GM18873 (cell line): ENCODE results near the gene NHLH2.

ENCODE experiments used
- ATAC-seq: cut with Tn5 transposase; IDR thresholded peaks from one replicate; pipeline ENCODE4 v1.9.1; 2021; ENCODE audit warnings: mild to moderate bottlenecking, moderate library complexity, moderate number of reproducible peaks; ENCODE audit not compliant: unreplicated experiment, low FRiP score

Gene NHLH2

DNA sequence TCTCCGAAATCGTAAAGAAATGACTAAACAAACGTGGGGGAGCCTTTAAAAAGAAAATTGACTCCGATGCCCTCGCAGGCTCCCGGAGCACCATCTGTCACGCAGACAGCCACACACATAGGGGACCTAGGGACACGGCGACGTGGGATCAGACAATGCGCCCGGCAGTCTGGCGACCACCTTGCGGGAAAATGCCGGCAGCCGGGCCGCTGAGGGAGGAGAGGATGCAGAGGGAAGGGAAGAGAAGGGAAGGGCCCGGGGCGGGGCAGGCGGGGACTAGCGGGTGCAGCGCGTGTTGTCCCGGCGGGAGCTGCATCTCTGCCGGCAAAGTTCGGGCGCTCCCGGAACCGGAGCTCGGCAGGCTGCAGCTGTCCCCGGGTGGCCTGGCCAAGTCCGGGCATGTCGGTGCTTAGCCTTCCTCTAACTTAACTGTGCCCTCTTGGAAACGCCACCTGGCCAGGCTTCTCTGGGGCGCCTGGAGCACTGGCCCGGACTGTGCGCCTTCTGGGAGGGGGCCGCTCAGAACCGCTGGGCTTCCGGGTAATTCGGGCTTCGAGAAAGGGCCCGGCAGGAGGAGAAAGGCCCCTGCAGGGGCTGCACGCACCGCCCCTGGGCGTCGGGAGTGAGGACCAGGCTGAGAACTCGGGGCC is 1.8 kb downstream of the NHLH2 start:
- no peak for ATAC-seq

DNA sequence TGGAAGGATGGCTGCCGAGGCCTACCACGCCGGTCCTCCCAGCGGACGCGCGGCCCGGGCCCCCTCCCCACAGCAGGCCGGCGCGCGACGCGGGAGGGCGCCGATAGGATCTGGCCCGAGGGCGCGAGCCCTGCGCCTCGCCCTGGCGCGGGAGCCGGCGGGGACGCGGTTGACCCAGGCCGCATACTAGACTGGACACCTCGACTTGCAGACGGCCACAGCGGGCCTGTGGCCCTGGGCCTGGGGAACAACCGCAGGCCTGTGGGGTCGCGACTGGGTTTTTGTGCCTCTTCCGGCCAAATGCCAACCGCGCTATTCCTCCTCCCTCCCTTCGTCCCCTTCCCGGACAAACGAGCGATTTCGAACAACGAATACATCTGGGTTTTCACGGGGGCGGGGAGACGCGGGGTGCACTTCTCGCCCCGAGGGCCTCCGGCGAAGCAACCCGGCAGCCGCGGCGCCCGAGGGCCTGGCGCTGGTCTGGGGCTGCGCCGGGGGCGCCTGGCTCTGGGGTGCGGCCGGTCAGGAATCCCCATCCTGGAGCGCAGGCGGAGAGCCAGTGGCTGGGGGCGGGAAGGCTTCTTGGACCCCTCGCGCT is 2.4 kb downstream of the NHLH2 start:
- no peak for ATAC-seq

DNA sequence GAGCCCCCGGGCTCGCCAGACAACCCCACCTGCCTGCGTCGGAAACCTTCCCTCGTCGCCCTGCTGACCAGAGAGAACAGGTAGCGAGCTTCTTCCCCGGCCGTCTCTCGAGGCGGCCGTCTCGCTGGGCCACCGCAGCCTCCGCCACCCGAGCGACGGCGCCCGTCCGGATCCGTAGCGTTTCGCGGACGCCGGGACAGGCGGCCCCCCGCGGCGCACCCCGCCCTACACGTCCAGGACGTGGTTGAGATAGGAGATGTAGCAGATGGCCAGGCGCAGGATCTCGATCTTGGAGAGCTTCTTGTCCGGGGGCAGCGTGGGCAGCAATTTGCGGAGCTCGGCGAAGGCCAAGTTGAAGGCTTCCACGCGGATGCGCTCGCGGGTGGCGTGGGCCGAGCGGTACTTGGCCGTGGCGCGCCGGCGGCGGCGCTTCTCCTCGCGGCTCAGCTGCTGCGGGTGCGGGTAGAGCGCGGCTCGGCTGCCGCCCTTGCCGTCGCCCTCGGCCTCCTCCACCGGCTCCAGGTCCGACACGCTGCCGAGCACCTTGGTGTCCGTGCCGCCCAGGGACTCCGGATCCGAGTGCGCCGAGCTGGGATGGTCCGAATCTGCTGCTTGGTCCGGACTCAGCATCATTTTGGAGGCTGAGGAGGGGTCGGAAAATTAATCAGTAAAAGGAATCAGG is 3.0 kb downstream of the NHLH2 start:
- no peak for ATAC-seq

DNA sequence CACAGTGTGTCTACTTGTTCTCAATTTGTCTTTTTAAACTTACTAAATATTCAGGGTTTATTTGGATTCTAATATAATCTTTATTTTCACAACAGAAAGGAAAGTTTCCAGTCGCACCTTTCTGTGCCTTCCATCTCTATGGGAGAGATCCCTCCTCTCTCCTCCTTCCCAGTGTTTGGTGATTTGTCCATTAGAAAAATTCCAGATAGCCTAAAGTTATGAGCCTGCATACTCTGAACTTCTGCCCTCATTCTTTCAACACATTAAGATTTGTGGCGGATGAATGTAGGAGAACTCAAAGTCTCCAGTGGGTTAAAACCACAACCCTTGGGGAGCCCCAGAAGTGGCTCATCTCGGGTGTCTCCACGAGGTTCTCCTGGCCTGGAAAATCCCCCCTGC is 3.6 kb downstream of the NHLH2 start:
- no peak for ATAC-seq

DNA sequence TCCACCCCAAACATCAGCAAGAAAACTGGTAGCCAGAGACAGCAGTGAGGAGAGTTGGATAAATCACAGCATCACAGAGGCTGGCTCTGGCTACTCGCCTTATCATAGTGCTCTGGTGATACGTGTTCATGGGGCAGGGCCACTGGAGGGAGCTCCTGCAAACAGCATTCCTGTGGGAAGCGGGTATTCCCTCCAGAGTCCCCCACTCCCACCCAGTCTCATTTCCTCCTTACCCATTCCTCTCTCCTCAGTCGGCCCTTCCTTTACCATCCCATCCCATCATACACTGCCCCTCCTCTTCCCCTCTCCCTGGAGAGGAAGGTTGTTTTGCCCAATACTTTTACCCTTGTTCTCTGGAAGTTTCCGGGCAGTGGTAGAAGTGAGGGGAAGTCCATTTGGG is 7.1 kb downstream of the NHLH2 start:
- no peak for ATAC-seq

DNA sequence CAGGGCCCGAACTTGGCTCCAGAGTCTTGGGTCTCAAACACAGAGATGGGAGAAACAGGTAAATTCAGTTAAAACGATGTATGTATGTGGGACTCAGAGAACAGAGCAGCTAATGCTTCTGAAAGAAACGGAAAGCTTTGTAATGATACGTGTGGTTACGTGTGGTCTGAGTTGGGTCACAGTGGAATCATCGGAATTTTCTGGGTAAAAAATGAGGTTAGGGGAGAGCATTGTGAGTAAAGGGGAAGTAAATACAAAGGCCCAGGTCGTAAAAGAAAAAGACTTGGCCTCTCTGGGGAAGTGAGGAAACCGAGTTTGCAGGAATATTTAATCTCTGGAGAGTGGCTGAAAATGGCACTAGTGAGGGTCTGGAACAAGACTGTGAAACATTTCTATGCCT is 8.3 kb downstream of the NHLH2 start:
- ATAC-seq, result no peak

DNA sequence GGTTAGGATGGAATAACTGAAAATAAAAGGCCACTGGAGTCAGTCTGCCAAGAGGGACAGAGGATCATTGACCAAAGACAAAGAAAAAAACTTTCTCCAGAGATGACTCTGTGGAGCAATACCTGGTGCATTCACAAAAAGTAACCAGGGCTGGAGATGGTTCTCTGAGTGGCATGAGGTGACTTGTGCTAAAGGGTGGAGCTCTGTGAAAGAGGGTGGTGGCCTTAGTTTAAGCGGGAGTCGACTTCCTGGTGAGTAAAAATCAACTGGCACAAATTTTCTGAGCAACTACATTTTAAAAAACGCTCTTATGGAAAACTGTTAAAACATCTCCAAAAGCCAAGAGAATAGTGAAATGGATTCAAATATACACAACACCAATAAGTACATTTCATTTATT is 10.0 kb downstream of the NHLH2 start:
- ATAC-seq, result no peak

DNA sequence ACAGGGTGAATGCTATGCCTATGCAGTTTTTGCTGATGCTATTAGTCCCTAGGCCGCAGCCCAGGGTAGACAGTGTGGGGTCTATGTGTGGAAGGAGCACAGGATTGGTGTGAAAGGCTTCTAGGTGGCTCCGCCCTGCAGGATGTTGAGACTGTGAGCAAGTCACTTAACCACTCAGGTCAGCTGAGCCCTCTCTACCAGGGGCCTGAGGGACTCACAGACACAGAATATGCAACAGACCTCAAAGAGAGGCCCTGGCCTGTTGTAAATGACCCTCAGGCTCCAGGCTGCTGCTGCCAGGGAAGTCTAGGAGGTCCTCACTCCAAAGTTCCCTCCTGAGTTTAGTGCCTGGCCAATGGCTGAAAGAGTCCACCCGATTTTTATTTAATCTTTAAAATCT is 11.0 kb downstream of the NHLH2 start:
- ATAC-seq, result no peak

DNA sequence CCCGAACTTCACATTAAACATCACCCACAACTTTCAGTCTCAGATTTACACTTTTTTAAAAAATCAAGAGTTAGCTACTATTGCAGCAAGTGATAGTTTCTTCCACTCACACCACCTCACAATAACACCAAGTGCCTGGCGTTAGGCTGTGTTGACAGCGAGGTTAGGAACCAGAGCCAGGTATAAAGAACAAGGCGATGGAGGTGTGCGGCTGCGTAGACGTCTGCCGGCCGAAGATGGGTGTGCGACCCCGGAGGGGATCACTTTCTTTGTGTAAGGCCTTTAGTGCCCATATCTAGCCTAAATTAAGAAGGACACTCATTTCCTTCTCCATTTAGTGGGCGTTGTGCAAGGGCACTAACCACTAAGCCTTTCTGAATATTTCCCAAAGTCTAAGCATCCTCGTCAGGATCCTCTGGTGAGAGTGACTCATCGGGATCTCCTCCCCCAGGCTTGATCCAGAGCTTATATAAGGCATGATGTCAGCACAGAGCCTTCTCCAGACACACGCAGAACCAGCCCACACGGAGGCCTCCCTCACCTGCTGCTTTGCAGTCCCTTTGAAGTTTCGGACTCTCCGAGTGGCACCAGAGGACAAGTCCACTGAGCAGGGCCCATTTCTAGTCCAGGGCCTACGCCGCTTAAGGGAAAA is 11.8 kb downstream of the NHLH2 start:
- ATAC-seq, result no peak

DNA sequence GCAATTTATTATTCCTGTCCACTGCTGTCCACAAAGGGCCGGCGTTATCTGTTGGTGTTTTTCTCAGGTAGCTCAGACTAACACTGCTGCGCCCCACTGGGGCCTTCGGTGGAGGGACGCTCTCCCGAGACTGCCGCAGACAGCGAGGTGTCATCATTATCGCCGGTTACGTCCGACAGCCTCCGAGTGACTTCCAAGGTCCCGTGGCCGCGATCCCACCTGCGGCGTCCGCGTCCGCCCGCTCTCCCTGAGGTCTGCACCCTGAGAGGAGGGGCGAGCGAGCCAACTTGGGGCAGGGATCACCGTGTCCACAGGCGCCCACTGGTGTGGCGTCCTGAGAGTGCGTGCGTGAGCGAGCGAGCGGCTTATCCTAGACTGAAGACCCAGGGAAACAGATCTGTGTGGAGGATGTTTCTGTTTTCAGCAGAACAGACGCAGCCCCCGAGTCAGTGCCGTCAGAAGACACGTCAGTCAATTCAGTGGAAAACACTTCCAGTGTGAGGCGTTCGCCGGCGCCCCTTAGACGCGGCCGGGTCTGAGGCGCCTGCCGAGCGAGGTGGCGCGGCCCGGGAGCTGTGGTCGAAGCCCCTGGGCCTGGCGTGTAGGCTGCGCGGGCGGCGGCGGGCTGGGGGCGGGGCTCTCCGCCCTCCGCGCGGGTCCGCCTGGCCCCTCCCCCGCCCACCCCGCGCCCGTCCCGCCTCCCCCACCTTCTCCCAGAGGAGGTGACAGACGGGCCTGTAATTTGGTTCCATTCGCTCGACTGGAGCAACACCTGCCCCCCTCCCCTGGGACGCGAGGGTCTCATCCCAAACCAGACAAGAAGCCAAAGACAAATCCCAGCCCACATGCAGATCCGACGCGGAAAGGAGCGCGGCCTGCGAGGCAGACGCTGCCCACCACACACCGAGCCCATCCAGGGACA is 12.6 kb downstream of the NHLH2 start:
- ATAC-seq, result no peak

DNA sequence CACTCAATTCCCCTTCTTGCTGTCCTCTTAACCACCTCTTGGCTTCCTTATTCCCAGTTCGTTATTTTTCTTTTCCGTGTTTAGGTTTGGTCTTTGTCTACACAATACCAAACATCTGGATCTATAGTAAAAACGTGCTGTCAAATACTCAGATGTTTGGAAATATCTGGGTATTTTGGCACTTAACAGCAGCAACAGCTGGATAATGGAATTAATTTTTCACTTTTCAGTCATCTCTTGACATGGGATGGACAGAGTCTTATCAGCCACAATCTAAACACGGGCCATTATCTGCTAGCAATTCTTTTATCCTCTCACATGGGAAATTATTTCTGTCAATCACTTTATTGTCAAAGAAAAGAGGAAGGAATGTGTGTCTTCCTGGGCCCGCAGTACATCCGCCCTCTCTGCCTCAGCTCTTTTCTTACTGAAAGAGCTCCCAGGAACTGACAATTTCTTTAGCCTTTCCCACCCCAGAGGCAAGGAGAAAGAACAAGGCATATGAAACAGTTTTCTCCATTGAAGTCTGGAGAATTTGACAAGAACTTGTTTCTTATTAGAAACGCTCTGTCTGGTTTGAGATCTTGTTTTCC is 13.4 kb downstream of the NHLH2 start:
- no peak for ATAC-seq

DNA sequence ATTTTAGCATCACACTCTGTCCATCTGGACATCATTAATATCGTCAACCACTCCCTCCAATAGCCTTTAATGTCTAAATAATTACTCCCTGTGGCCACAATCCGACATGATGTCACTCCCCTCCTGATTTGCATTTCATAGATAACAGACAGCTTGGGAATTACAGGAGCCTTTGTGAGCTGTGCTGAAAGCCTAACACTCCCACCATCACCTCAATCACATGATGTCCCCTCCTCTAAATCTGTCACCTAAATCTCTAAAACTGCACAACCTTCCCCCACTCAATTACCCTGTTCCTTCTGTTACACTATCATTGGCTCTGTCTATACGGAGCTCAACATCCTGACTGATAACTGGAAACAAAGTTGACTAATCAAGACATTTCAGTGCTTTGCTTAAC is 14.3 kb downstream of the NHLH2 start:
- no peak for ATAC-seq

DNA sequence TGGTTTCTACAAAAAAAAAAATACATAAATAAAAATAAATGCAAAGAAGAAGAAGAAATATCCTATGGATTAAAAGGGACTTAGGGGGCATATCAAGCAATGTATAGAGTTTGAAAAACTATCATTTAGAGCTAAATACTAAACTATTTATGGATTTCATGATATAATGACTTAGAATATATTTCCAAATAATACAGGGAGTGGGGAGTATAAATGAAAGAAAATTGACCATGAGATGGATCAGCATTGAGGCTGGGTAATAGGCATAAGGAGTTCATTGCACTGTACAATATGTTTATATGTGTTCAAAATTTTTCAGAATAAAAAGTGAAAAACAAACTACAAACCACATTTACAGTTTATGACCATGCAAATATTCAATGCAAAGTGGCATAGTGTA is 18.8 kb downstream of the NHLH2 start:
- no peak for ATAC-seq

DNA sequence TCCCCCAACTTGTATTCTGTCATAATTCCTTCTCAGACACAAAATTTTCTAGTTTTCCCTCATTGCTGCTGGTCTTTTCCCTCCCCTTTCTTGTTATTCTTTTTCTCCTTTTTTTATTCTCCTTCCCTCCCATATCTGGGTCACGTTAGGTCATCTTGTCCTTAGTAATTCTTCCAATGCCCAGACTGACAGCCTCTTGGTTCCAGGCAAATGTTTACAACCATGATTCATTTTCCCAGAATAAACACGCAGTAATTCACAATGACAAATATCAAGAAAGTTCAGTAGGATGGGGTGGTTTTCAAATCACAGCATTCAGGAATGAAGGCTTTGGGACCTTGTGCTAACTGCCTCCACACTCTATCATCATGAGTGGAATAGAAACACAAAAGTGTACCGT is 25.2 kb downstream of the NHLH2 start:
- no peak for ATAC-seq

DNA sequence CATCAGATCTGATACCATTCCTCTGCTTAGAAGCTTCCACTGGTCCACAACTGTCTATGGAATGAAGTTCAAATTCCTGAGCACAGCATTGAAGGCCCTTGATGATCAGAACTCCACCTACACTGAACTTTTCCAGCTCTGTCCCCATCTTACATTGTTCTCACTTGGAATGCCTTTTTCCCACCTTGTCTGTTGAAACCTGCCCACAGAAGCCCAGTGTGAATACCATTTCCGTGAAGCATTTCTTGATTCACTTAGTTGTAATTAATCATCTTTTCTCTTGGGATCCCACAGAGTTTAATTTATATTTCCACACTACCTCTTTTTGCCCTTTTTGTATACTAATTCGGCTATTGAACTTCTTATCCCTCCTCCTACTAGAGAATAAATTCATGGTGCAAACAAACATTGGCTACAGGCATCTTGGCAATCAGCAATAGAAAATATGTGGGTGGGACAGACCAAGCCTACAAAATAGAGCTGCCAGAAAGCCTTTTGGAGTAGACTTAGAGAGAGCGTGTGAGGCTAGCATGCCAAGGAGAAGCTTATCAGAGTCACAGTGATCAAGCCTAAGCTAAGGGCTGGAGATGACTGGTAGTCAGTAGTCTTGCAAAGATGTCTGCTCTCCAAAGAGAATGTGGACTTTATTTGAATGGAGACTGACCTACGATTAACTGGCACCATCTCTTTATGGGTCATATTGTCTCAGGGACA is 26.1 kb downstream of the NHLH2 start:
- ATAC-seq, result no peak

DNA sequence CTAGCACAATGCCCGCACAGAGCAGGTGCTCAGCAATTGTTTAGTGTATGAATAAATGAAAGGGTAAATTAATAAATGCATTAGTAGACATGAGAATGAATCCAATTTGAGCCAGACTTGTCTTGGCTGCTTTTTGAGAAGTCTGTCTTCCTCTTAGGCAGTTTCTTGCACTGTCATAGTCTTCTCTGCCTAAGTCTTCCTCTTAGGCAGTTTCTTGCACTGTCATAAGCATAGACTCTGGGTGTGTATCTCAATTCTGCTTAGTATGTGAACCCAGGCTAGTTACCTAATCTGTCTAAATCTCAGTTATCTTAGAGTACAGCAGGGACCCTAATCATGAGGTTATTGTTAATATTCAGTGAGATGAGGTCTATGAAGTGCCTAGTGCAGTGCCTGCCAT is 27.2 kb downstream of the NHLH2 start:
- no peak for ATAC-seq

DNA sequence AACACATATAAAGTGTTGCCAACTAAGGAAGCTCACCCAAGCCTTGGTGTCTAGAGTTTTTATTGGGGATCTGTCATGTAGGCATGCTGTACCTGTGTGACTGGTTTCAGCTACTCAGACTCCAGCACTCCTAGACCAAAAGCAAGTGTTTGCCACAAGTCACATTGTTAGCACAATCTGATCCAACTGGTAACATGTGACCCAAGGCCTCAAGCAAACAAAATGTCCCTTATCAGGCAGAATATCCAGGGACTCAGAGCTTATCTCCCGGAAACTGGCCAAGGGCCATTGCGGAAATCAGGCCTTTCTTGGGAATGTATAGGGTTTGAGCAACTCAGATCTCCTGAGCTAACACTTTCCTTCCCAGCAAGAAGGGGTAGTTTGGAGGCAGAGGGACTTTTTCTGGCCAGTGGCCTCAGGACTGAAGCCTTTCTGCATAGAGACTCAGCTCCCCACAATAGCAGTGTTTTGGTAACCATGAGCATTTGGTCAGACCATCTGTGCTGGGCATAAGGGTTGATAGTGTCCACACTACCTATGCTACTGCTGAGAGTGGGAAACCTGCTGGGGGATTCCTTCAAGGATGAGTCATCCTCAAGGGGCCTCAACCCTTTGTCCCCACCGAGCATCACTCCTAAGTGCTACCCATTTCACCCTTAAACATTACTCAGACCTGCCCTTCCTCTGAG is 29.6 kb downstream of the NHLH2 start:
- ATAC-seq, result no peak

DNA sequence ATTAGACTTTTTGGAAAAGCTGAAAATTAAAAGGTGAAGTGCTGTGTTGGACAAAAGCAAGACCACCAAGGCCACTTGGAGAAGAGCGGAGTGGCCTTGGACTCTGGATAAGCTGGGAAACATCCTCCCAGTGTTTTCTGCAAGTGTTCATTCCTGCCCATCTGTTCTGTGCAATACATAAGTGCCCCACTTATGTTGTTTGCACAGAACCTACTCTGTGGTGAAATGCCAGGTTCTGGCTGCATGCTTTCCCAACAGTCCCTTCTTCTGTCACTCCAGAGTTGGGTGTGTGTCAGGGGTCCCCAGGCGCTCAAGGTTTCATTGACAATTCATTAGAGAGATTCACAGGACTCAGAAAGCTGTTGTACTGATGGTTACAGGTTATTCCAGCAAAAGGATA is 30.3 kb downstream of the NHLH2 start:
- no peak for ATAC-seq

DNA sequence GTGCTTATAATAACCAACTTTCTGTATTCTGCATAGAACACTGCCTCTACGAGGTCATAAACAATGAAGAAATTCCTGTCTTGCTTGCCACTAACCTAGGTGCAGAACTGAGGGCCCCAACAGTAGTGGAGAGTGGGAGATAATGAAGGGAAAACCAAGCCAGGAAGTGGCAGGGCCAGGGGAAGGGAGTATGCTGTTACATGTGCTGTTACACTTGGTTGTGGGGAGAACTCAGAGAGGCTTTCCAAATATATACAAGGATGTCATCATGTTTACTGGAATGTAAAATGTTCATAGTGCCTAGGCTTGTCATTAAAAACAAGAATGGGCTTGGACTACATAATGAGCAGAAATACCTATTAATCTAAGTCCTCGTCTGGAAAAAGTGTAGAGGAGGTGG is 31.1 kb downstream of the NHLH2 start:
- no peak for ATAC-seq
